Upper lobe of left lung (tissue), 4 donors: ENCODE measurements around the gene PDYN.

Source experiments
- POLR2A ChIP-seq, 4 donors: fragments of 450-650 bp; IDR thresholded peaks; one replicate each; pipeline ENCODE4 v1.5.1; 2016 to 2017; ENCODE audit warnings: antibody characterized with exemption in 4 of 4, mild to moderate bottlenecking in 2 of 4
- TF ChIP-seq, protein P1 (sequence below), 6 experiments: fragments of 450-650 bp in 4 of 6; fragments of 200-600 bp in 2 of 6; sonication (generic) in 2 of 6; IDR thresholded peaks; one replicate each; pipeline ENCODE4 v1.5.1; 2016 to 2019; ENCODE audit warnings: antibody characterized with exemption in 6 of 6

DNA sequence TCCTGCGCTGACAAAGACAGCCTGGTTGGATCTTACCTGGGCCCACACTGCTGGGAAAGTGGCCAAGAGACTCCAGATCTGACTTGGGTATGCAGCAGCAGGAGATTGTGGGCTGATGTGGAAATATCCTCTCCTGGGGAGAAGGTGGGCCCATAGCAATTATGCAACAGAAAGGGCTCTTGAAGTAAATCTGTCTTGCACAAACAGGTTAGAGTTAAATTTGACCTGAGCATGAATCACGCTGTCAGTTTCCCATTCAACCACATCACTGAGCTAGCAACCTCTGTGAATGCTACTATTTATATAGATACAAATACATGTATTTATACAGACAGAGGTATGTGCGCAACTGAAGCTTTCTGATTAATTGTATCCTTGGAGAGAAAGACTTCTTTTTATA is 28.3 kb upstream of the PDYN start:
- TF ChIP-seq, protein P1, sequence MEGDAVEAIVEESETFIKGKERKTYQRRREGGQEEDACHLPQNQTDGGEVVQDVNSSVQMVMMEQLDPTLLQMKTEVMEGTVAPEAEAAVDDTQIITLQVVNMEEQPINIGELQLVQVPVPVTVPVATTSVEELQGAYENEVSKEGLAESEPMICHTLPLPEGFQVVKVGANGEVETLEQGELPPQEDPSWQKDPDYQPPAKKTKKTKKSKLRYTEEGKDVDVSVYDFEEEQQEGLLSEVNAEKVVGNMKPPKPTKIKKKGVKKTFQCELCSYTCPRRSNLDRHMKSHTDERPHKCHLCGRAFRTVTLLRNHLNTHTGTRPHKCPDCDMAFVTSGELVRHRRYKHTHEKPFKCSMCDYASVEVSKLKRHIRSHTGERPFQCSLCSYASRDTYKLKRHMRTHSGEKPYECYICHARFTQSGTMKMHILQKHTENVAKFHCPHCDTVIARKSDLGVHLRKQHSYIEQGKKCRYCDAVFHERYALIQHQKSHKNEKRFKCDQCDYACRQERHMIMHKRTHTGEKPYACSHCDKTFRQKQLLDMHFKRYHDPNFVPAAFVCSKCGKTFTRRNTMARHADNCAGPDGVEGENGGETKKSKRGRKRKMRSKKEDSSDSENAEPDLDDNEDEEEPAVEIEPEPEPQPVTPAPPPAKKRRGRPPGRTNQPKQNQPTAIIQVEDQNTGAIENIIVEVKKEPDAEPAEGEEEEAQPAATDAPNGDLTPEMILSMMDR (IDR thresholded peaks at IDR 0.05) = no peak
- TF ChIP-seq POLR2A (IDR thresholded peaks at IDR 0.05) = no peak
